Neutrophil (primary cell): ENCODE measurements around the gene TYMS.

Experiments
- H3K27ac ChIP-seq: fragments of 200-600 bp; sonication (generic); 2 replicates; pipeline ENCODE4 v1.5.1; 2016; ENCODE audit warnings: mild to moderate bottlenecking, moderate library complexity
- H3K27me3 ChIP-seq: fragments of 200-600 bp; sonication (generic); 2 replicates; pipeline ENCODE4 v1.6.0; 2016; ENCODE audit warnings: mild to moderate bottlenecking
- H3K36me3 ChIP-seq: fragments of 200-600 bp; sonication (generic); 2 replicates; pipeline ENCODE4 v1.5.1; 2017
- H3K4me1 ChIP-seq, 2 experiments: fragments of 200-600 bp in 1 of 2; sonication (generic) in 1 of 2; 1 replicate in 1 of 2; 2 replicates in 1 of 2; pipeline versions ENCODE4 v1.5.1 to v1.6.1; 2013 to 2016; ENCODE audit warnings: low read depth in 1 of 2, low read length in 1 of 2, mild to moderate bottlenecking in 1 of 2, moderate library complexity in 1 of 2; ENCODE audit not compliant: control insufficient read depth in 1 of 2, insufficient read depth in 1 of 2
- H3K4me3 ChIP-seq, 2 experiments: fragments of 200-600 bp in 1 of 2; sonication (generic) in 1 of 2; 1 replicate in 1 of 2; 2 replicates in 1 of 2; pipeline ENCODE4 v1.5.1; 2013 to 2016; ENCODE audit warnings: low read depth in 1 of 2, low read length in 1 of 2, mild to moderate bottlenecking in 1 of 2, moderate library complexity in 1 of 2
- H3K9me3 ChIP-seq: fragments of 200-600 bp; sonication (generic); 2 replicates; pipeline ENCODE4 v1.5.1; 2016
- CTCF ChIP-seq: fragments of 200-600 bp; sonication (generic); IDR thresholded peaks from 2 replicates; pipeline ENCODE4 v1.5.1; 2016; ENCODE audit warnings: antibody characterized with exemption

The TYMS gene

GRCh38 chr18:615092-615521, 42.3 kb upstream of the TYMS start:
- no peak overlapping the region for H3K4me3 ChIP-seq
- no peaks in the 10 kb centered on the region for H3K36me3 ChIP-seq
- no peaks in the 10 kb centered on the region for H3K9me3 ChIP-seq
- H3K27ac ChIP-seq: no peak overlapping the region
- H3K27me3 ChIP-seq: no peaks in the 10 kb centered on the region
- H3K4me1 ChIP-seq: no peaks in the 10 kb centered on the region
- no peak for TF ChIP-seq CTCF

GRCh38 chr18:615773-616172, 41.7 kb upstream of the TYMS start:
- H3K36me3 ChIP-seq: no peaks in the 10 kb centered on the region
- H3K9me3 ChIP-seq: no peaks in the 10 kb centered on the region
- no peaks in the 10 kb centered on the region for H3K4me1 ChIP-seq
- TF ChIP-seq CTCF: no peak
- no peak overlapping the region for H3K4me3 ChIP-seq
- no peak overlapping the region for H3K27ac ChIP-seq
- no peaks in the 10 kb centered on the region for H3K27me3 ChIP-seq

- H3K9me3 ChIP-seq: no peaks in the 10 kb centered on the region
- H3K4me1 ChIP-seq: no peaks in the 10 kb centered on the region
- no peak overlapping the region for H3K4me3 ChIP-seq
- H3K36me3 ChIP-seq: no peaks in the 10 kb centered on the region
- TF ChIP-seq CTCF: no peak
- H3K27me3 ChIP-seq: no peaks in the 10 kb centered on the region
- no peak overlapping the region for H3K27ac ChIP-seq
These were observed 41.0 kb upstream of the TYMS start for GRCh38 chr18:616380-616995.

DNA sequence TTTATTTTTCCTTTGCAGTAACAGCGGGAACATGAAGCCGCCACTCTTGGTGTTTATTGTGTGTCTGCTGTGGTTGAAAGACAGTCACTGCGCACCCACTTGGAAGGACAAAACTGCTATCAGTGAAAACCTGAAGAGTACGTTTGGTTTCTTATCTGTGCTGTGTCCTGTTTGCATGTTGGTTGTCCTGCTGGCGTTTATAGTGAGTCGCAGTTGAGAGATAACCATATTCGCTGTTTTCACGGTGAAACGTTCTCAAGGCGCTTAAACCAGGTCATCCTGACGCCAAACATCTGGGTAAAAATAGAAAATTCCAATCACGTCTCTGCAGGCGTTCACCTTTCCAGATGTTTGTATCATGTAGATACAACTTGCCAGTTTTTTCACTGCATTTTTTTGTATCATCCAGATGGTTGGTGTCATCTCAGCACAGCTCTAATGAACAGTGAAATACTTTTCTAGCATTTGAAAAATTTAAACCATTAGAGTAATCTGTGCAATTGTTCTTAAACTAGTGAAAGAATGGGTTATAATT, 39.4 kb upstream of the TYMS start:
- Histone ChIP-seq H3K4me1 (no peaks in the 10 kb centered on the region), H3K9me3 (no peaks in the 10 kb centered on the region), H3K27me3 (peaks cover 9% of the 10 kb centered on the region), H3K36me3 (no peaks in the 10 kb centered on the region), H3K4me3 (no peak overlapping the region), H3K27ac (no peak overlapping the region)
- TF ChIP-seq CTCF: no peak

- H3K4me1 ChIP-seq: no peaks in the 10 kb centered on the region
- no peaks in the 10 kb centered on the region for H3K9me3 ChIP-seq
- TF ChIP-seq CTCF: no peak
- peaks cover 9% of the 10 kb centered on the region for H3K27me3 ChIP-seq
- no peak overlapping the region for H3K4me3 ChIP-seq
- no peak overlapping the region for H3K27ac ChIP-seq
- no peaks in the 10 kb centered on the region for H3K36me3 ChIP-seq
These were observed 38.8 kb upstream of the TYMS start for GRCh38 chr18:618618-619017.
